ENCODE measurements around the gene FNTB.
A peak's percentile ranks its signal among the peaks of the same experiment; 100 is the strongest.

FNTB gene, protein sequence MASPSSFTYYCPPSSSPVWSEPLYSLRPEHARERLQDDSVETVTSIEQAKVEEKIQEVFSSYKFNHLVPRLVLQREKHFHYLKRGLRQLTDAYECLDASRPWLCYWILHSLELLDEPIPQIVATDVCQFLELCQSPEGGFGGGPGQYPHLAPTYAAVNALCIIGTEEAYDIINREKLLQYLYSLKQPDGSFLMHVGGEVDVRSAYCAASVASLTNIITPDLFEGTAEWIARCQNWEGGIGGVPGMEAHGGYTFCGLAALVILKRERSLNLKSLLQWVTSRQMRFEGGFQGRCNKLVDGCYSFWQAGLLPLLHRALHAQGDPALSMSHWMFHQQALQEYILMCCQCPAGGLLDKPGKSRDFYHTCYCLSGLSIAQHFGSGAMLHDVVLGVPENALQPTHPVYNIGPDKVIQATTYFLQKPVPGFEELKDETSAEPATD

DNA sequence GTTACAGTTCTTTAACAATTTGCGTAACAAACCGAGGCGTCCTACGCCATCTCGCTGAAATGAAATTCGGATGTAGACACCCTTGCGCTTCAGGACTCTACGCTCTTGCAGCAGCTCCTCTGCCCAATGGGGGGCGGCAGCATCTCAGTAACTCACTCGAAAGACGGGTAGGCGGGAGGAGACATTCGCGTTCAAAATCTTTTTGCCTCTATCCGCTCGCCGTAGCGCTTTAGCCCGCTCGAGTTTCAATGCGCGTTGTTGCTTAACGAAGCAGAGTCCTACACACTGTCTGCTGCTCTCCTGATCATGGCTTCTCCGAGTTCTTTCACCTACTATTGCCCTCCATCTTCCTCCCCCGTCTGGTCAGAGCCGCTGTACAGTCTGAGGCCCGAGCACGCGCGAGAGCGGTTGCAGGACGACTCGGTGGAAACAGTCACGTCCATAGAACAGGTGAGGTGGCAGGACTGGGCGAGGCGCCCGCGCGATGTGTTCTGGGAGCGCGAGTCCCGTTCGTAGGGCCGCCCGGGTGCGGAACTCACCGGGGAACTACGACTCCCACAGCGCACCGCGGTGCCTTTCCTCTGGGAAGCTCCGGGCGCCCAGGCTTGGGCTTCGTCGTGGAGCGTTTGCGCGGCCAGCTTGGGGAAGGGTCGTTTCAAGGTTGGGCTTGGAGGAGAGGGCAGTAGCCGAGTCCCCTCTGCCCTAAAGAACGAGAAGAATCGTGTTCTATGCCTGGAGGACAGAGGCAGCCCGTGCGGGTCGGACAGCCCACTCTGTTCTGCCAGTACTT lies at the start of gene FNTB:
Gene FNTB, plus strand, starts transcription at position 248 of the 790 bp plus-strand sequence. Its CDS starts 59 bp downstream, at position 307.
- DNase-seq (ENCODE audit: low read depth): peak; percentile 98
- Histone ChIP-seq H3K4me1 (ENCODE audit: control insufficient read depth, insufficient read depth, low read length) (peaks cover 13% of the 10 kb centered on the region), H3K27me3 (replicated peaks; ENCODE audit: control insufficient read depth, insufficient read depth, low read length) (no peaks in the 10 kb centered on the region), H3K9me3 (ENCODE audit: control insufficient read depth, low read length) (no peaks in the 10 kb centered on the region), H3K9ac (ENCODE audit: low read length) (peak within 1 kb of the TSS; percentile 95), H3K4me3 (ENCODE audit: low read length) (peak within 1 kb of the TSS; percentile 96), H3K36me3 (ENCODE audit: control insufficient read depth, insufficient read depth, low read length, severe bottlenecking) (no peaks in the 10 kb centered on the region)

DNA sequence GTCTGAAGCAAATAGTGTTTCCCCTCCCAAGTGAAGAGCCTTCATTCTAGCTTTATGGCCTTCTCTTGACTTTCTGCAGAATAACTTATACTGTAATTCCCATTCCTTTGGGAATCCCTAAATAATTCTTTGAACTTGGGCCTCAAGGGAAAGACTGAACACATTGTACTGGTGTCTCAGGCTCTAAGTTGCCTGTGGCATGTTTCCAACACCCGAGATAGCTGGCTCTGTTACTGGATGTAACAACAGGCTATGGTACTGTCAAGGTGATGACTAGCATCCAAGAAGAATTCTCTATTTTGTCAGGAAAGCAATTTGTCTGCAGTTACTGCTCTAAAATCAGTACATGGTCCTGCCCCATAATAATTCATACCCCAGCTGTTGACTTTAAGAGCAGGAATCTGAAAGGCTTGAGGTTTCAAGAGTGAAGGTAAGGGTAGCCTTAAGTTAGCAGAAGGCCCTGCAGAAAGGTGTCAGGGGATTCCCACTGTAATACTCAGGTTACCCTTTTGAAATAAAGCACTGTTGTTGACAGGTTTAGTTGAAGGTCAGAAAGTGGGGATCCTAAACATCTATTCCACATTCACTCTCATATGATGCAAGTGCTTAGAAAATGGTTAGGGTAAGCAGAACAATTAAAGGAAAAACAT lies 49.4 kb upstream of the FNTB start:
- peak overlapping the region; percentile 9 for H3K9ac ChIP-seq (ENCODE audit: low read length)

DNA sequence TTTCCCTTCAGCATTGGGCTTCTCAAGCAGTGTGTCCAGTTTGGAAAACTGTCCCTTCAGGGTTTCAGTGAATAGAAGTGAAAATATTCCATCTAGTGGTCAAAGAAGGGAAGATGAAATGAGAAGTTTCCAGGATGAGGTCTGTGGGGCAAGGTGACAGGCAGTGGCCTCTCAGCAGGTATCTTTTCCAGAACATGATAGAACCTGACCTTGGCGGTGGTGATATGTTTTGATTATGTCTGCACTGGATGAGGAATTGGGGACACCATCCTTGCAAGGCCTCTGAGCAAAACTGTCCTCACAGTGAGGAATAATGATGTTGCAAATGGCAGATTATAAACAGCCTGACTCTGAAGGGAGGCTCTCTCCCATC lies 48.9 kb upstream of the FNTB start:
- DNase-seq (ENCODE audit: low read depth): peak; percentile 44
- Histone ChIP-seq H3K36me3 (ENCODE audit: control insufficient read depth, insufficient read depth, low read length, severe bottlenecking) (peaks cover 35% of the 10 kb centered on the region), H3K4me1 (ENCODE audit: control insufficient read depth, insufficient read depth, low read length) (peaks cover 32% of the 10 kb centered on the region), H3K27me3 (replicated peaks; ENCODE audit: control insufficient read depth, insufficient read depth, low read length) (no peaks in the 10 kb centered on the region), H3K9ac (ENCODE audit: low read length) (no peak overlapping the region), H3K4me3 (ENCODE audit: low read length) (no peak overlapping the region), H3K9me3 (ENCODE audit: control insufficient read depth, low read length) (no peaks in the 10 kb centered on the region)

More for the DNA sequence above, 49.4 kb upstream of the FNTB start:
- Histone ChIP-seq H3K9me3 (ENCODE audit: control insufficient read depth, low read length) (no peaks in the 10 kb centered on the region), H3K27me3 (replicated peaks; ENCODE audit: control insufficient read depth, insufficient read depth, low read length) (no peaks in the 10 kb centered on the region), H3K4me1 (ENCODE audit: control insufficient read depth, insufficient read depth, low read length) (peaks cover 33% of the 10 kb centered on the region), H3K36me3 (ENCODE audit: control insufficient read depth, insufficient read depth, low read length, severe bottlenecking) (peaks cover 37% of the 10 kb centered on the region), H3K4me3 (ENCODE audit: low read length) (no peak overlapping the region)
- DNase-seq (ENCODE audit: low read depth): no peak

DNA sequence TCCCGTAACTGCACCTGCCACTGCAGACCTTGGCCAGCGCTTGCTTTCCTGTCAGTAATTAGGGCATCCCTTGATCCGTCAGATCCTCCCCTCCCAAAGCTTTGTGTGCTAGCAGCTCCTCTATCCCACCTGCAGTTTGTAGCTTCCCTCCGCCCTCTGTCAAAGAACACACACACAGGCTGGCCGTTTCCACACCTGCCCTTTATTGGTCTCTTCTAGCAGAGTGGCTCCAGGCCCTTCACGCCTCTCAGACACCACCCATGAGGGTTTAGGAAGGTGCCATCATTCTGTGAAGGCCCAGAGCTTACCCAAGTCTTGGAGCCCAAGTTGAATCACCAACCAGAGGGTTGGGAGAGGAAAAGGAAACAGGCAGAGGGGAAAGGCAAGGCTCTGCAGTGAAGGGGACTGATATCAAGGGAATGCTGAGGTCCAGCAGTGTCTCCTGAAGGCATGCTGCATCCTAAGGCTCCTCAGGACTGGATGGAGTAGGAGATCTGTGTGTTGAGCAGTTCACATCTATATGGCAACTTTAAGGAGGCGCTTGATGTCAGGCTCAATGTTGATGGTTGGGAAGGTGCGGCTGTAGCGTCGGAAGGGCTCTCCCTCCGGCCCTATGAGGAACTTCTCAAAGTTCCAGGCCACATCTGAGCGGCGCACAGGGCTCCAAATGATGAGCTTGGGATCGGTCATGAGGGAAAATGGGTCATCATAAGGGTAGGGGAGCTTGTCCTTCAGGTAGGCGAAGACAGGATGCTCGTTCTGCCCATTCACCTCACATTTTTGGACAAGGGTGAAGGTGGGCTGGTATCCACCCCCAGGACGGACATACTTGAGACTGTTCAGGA lies 47.5 kb upstream of the FNTB start:
- Histone ChIP-seq H3K9ac (ENCODE audit: low read length) (no peak overlapping the region), H3K36me3 (ENCODE audit: control insufficient read depth, insufficient read depth, low read length, severe bottlenecking) (peaks cover 33% of the 10 kb centered on the region), H3K4me3 (ENCODE audit: low read length) (no peak overlapping the region), H3K27me3 (replicated peaks; ENCODE audit: control insufficient read depth, insufficient read depth, low read length) (no peaks in the 10 kb centered on the region), H3K4me1 (ENCODE audit: control insufficient read depth, insufficient read depth, low read length) (peaks cover 20% of the 10 kb centered on the region), H3K9me3 (ENCODE audit: control insufficient read depth, low read length) (no peaks in the 10 kb centered on the region)
- DNase-seq (ENCODE audit: low read depth): no peak

DNA sequence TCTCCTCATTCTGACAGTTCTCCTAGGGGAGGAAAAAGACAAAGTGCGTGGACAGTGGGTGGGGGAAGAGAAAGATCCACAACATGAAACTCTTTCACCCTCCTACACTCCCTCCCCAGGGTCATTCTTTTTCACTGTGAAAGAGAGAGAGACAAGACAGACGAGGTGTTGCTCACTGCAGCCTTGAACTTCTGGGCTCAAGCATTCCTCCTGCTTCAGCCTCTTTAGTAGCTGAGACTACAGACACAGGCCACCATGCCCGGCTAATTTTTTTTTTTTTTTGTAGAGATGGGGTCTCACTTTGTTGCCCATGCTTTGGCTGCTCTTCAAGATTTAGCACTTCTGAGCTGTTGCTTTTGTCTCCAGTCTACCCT lies 46.9 kb upstream of the FNTB start:
- Histone ChIP-seq H3K4me3 (ENCODE audit: low read length) (no peak overlapping the region), H3K9me3 (ENCODE audit: control insufficient read depth, low read length) (no peaks in the 10 kb centered on the region), H3K9ac (ENCODE audit: low read length) (no peak overlapping the region), H3K27me3 (replicated peaks; ENCODE audit: control insufficient read depth, insufficient read depth, low read length) (no peaks in the 10 kb centered on the region), H3K4me1 (ENCODE audit: control insufficient read depth, insufficient read depth, low read length) (peaks cover 14% of the 10 kb centered on the region), H3K36me3 (ENCODE audit: control insufficient read depth, insufficient read depth, low read length, severe bottlenecking) (peaks cover 32% of the 10 kb centered on the region)
- no peak for DNase-seq (ENCODE audit: low read depth)

DNA sequence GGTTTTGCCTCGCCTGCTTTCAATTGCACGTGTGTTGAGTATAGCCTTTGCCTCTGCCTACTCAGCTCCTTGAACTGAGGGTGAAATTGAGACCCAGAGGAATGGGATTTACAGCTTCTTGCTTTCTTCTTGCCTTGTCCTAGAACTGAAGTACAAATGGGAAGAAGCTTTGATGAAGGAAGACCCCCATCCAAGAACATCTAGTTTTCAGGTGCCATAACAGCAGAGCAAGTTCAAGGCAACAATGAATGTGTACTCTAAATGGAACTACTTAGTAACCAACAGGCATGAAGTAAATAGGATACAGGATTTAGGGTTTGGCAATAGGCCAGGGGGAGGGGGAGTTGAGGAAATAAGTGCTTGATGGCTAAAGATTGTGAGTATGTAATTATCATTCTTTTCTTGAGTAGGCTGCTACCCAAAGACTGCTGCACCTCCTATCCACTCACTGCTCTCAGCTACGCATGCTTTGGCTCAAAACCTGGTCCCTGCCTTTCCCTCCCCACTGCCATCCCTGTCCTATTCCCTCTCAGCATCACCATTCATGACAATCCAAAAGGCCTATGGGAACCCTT lies 46.3 kb upstream of the FNTB start:
- no peak for DNase-seq (ENCODE audit: low read depth)
- Histone ChIP-seq H3K4me3 (ENCODE audit: low read length) (no peak overlapping the region), H3K4me1 (ENCODE audit: control insufficient read depth, insufficient read depth, low read length) (peaks cover 12% of the 10 kb centered on the region), H3K27me3 (replicated peaks; ENCODE audit: control insufficient read depth, insufficient read depth, low read length) (no peaks in the 10 kb centered on the region), H3K9ac (ENCODE audit: low read length) (no peak overlapping the region), H3K9me3 (ENCODE audit: control insufficient read depth, low read length) (no peaks in the 10 kb centered on the region), H3K36me3 (ENCODE audit: control insufficient read depth, insufficient read depth, low read length, severe bottlenecking) (peaks cover 33% of the 10 kb centered on the region)

DNA sequence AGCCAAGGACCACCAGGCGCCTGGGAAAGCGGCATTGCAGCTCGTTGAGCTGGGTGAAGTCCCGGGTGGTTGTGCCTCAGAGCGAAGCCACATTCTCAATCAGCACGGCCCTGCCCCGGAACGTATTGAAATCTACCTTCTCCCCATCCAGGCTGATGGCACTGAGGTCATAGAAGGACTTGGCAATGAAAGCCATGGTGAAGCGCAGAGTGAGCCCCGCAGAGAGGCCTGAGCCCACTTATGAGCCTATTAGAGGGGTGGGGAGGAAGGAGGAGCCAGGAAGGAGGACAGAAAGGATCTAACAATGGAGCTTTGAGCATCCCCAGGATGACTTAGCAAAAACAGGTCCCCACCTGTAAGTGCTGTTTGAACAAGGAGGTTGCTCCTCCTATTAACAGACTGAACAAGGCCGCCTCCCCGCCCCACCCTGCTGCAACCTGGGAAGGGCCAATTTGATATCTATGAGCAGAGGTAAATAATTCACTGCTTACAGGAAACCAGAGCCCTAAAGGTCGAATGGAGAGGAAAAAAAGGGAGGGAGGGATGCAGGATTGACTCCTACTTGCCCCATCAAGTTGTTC lies 44.1 kb upstream of the FNTB start, which contains the start of gene GPX2:
Gene GPX2, minus strand, starts transcription at position 215 of the 581 bp plus-strand sequence. Its CDS starts 19 bp downstream, at position 196.
- H3K36me3 ChIP-seq (ENCODE audit: control insufficient read depth, insufficient read depth, low read length, severe bottlenecking): peaks cover 33% of the 10 kb centered on the region
- no peak within 1 kb of the TSS for H3K9ac ChIP-seq (ENCODE audit: low read length)
- H3K4me1 ChIP-seq (ENCODE audit: control insufficient read depth, insufficient read depth, low read length): no peaks in the 10 kb centered on the region
- H3K4me3 ChIP-seq (ENCODE audit: low read length): no peak within 1 kb of the TSS
- H3K9me3 ChIP-seq (ENCODE audit: control insufficient read depth, low read length): no peaks in the 10 kb centered on the region
- H3K27me3 ChIP-seq (replicated peaks; ENCODE audit: control insufficient read depth, insufficient read depth, low read length): no peaks in the 10 kb centered on the region
- no peak for DNase-seq (ENCODE audit: low read depth)

DNA sequence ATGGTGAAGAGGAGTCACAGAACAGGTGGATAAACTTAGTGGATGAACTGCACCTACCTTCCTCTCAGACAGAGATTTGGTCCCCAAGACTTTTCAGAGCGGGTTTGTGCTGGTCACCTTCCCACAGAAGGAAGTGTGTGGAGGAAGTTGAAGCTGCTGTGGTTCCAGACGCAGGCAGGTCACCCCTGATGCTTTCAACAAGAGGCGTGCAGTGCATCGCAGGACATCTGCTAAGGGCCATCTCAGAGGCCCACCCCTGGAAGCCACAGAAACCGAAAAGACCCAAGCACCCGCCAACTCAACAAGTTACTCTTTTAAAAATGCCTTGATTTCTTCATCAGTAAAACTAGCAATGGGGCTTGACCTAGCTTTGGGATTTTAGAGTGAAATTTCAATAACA lies 43.1 kb upstream of the FNTB start:
- H3K36me3 ChIP-seq (ENCODE audit: control insufficient read depth, insufficient read depth, low read length, severe bottlenecking): peaks cover 33% of the 10 kb centered on the region
- DNase-seq (ENCODE audit: low read depth): no peak
- H3K4me3 ChIP-seq (ENCODE audit: low read length): no peak overlapping the region
- no peaks in the 10 kb centered on the region for H3K9me3 ChIP-seq (ENCODE audit: control insufficient read depth, low read length)
- no peaks in the 10 kb centered on the region for H3K27me3 ChIP-seq (replicated peaks; ENCODE audit: control insufficient read depth, insufficient read depth, low read length)
- no peak overlapping the region for H3K9ac ChIP-seq (ENCODE audit: low read length)
- no peaks in the 10 kb centered on the region for H3K4me1 ChIP-seq (ENCODE audit: control insufficient read depth, insufficient read depth, low read length)

DNA sequence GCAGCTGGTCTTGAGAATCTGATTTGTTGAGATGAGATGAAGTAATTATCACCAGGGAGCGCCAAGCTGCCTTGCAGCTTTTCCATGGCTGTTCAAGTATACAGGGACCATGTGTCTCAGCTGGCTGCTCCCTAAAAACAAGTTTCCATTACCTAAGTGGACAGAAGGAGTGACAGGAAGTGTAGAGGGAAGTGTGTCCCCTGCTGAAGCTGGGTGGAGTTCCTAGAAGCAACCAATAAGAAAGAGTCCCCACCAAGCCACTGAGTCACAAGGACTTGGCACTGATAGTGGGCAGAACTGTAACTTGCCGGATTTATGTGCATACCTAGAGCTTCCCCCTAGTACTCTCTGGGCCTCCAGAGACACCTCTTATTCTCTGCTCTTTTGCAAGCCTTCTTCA lies 42.7 kb upstream of the FNTB start:
- DNase-seq (ENCODE audit: low read depth): no peak
- H3K9me3 ChIP-seq (ENCODE audit: control insufficient read depth, low read length): no peaks in the 10 kb centered on the region
- H3K4me1 ChIP-seq (ENCODE audit: control insufficient read depth, insufficient read depth, low read length): no peaks in the 10 kb centered on the region
- H3K9ac ChIP-seq (ENCODE audit: low read length): no peak overlapping the region
- no peaks in the 10 kb centered on the region for H3K27me3 ChIP-seq (replicated peaks; ENCODE audit: control insufficient read depth, insufficient read depth, low read length)
- H3K4me3 ChIP-seq (ENCODE audit: low read length): no peak overlapping the region
- H3K36me3 ChIP-seq (ENCODE audit: control insufficient read depth, insufficient read depth, low read length, severe bottlenecking): peaks cover 28% of the 10 kb centered on the region

DNA sequence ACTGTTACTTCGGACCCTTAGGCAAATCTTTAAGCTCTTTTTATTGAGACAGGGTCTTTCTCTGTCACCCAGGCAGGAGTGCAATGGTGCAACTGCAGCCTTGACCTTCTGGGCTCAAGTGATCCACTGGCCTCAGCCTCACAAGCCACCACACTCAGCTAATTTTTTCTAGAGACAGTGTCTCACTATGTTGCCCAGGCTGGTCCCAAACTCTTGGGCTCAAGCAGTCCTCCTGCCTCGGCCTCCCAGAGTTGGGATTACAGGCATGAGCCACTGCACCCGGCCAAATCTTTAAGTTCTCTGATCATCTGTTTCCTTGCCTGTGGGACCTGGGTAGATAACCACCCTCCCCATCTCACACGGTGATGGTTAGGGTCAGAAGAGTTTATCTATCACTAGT lies 41.8 kb upstream of the FNTB start:
- peaks cover 28% of the 10 kb centered on the region for H3K36me3 ChIP-seq (ENCODE audit: control insufficient read depth, insufficient read depth, low read length, severe bottlenecking)
- H3K9ac ChIP-seq (ENCODE audit: low read length): no peak overlapping the region
- H3K27me3 ChIP-seq (replicated peaks; ENCODE audit: control insufficient read depth, insufficient read depth, low read length): no peaks in the 10 kb centered on the region
- DNase-seq (ENCODE audit: low read depth): no peak
- no peaks in the 10 kb centered on the region for H3K4me1 ChIP-seq (ENCODE audit: control insufficient read depth, insufficient read depth, low read length)
- no peaks in the 10 kb centered on the region for H3K9me3 ChIP-seq (ENCODE audit: control insufficient read depth, low read length)
- no peak overlapping the region for H3K4me3 ChIP-seq (ENCODE audit: low read length)

Data from adipocyte (in vitro differentiated cells).